ENCODE results near the gene RPP14.

Gene RPP14

DNA sequence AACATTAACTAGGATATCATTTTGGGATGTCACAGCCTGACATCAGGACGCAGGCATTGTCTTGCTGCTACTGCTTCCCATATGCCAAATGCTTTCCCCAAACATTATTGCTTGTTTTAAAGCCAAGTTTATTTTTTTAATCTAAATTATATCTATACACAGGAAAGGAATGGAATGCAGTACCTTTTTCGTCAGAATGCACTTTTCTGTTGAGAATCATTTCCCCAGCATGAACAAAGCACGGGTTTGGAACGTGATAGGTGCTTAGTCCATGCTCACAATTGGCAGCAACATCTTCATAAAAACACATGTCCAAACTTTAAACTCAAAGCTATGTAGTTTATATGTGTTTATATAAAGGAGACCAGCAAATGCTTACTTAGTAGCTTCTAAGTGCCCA is 52.8 kb downstream of the RPP14 start:
- DNase-seq (ENCODE audit: low read depth, low spot score), result no peak
- CTCF ChIA-PET, result interaction anchor here (0.9 kb wide), 1 partner anchor 8 kb away, joined by 3 read pairs; no protein-coding TSS in a partner anchor
- TF ChIP-seq, protein P1, sequence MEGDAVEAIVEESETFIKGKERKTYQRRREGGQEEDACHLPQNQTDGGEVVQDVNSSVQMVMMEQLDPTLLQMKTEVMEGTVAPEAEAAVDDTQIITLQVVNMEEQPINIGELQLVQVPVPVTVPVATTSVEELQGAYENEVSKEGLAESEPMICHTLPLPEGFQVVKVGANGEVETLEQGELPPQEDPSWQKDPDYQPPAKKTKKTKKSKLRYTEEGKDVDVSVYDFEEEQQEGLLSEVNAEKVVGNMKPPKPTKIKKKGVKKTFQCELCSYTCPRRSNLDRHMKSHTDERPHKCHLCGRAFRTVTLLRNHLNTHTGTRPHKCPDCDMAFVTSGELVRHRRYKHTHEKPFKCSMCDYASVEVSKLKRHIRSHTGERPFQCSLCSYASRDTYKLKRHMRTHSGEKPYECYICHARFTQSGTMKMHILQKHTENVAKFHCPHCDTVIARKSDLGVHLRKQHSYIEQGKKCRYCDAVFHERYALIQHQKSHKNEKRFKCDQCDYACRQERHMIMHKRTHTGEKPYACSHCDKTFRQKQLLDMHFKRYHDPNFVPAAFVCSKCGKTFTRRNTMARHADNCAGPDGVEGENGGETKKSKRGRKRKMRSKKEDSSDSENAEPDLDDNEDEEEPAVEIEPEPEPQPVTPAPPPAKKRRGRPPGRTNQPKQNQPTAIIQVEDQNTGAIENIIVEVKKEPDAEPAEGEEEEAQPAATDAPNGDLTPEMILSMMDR (IDR thresholded peaks at IDR 0.05; ENCODE audit: insufficient read depth, low read length, missing control alignments), result no peak
- POLR2A ChIA-PET, result no interaction called here
- no peak overlapping the region for H3K4me3 ChIP-seq (ENCODE audit: low read depth, low read length)

DNA sequence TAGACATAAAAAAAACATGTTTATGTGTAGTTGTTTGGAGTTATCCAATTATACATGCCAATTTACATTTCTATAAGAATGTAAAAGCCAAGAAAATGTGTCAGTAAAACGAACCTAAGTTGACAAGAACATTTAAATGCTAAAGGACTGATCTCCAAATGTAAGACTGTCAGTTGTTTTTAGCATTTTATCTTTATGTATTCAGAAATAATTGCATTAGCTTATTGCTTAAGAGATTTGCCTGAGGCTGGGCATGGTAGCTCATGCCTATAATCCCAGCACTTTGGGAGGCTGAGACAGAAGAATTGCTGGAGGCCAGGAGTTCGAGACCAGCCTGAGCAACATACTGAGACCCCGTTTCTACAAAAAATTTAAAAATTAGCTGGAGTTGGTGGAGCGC is 53.6 kb downstream of the RPP14 start:
- POLR2A ChIA-PET, result no interaction called here
- no peak overlapping the region for H3K4me3 ChIP-seq (ENCODE audit: low read depth, low read length)
- TF ChIP-seq, protein P1 (IDR thresholded peaks at IDR 0.05; ENCODE audit: insufficient read depth, low read length, missing control alignments), result no peak
- CTCF ChIA-PET, result interaction anchor here (0.9 to 1.1 kb wide), 2 partner anchors 9 to 53 kb away, joined by 3 read pairs; partner anchors contain the start of genes HTD2 and RPP14
- DNase-seq (ENCODE audit: low read depth, low spot score), result no peak

DNA sequence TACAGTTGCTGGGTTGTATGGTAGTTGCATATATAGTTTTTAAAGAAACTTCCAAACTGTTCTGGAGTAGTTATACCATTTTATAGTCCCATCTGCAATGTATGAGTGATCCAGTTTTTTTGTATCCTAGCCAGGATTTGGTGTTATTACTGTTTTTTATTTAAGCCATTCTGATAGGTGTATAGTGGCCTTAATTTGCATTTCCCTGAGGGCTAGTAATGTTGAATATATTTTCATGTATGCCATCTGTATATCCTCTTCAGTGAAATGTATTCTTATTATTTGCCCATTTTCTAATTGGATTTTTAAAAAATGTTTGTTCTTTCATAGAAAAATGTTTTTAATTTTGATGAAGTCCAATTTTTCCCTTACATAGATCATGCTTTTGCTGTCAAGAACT is 55.8 kb downstream of the RPP14 start:
- TF ChIP-seq, protein P1 (IDR thresholded peaks at IDR 0.05; ENCODE audit: insufficient read depth, low read length, missing control alignments), result no peak
- CTCF ChIA-PET, result no interaction called here
- POLR2A ChIA-PET, result no interaction called here
- DNase-seq (ENCODE audit: low read depth, low spot score), result no peak
- no peak overlapping the region for H3K4me3 ChIP-seq (ENCODE audit: low read depth, low read length)

DNA sequence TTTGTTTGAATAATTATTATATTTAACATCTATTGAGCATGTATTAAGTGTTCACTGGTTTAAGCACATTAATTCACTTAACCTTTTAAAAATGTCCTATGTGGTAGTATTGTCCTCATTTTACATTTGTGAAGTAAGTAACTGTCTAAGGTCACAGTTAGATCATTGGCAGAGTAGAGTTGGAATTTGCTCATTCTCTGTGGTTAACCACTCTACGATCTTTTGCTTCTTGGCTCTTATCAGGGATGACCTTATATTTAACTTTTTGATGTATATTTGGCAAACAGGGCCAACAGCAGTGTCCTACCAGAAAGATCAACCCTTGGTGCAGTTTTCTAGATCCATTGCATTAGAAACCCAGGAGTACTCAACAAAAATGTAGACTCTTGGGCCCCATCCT is 60.7 kb downstream of the RPP14 start:
- ChIA-PET CTCF (interaction anchor here (1.6 to 1.7 kb wide), 2 partner anchors 16 to 61 kb away, joined by 3 to 5 read pairs; partner anchors contain the start of genes HTD2 and RPP14), POLR2A (no interaction called here)
- H3K4me3 ChIP-seq (ENCODE audit: low read depth, low read length), result no peak overlapping the region
- DNase-seq (ENCODE audit: low read depth, low spot score), result no peak
- TF ChIP-seq, protein P1 (IDR thresholded peaks at IDR 0.05; ENCODE audit: insufficient read depth, low read length, missing control alignments), result no peak

DNA sequence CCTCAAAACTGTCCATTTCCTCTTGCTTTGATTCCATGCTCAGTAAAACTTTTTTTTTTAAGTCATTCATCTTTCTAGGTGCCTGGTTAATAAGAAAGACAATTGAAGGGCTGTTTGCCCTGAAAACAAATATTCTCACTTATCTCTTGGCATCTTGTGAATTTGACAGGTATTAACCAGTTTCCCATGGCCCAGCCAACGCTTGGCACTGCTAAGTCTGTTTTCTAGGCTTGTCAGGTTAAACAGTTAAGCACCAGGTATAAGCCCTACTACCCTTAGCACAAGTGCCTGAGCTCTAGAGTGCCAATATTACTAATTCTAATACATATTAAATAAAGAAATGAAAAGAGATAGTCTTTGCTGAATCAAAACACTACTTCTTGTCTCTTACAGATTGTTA is 63.0 kb downstream of the RPP14 start:
- H3K4me3 ChIP-seq (ENCODE audit: low read depth, low read length), result no peak overlapping the region
- CTCF ChIA-PET, result no interaction called here
- no peak for DNase-seq (ENCODE audit: low read depth, low spot score)
- POLR2A ChIA-PET, result no interaction called here
- TF ChIP-seq, protein P1 (IDR thresholded peaks at IDR 0.05; ENCODE audit: insufficient read depth, low read length, missing control alignments), result no peak
